PC-3 (cell line): Measurements from ENCODE around the gene VSTM2L.

Experiments
- EZH2phosphoT487 ChIP-seq: fragments of 300-600 bp; sonication (generic); IDR thresholded peaks from 2 replicates; pipeline ENCODE4 v1.6.1; 2018; ENCODE audit warnings: mild to moderate bottlenecking, antibody characterized with exemption, low read length, borderline replicate concordance
- TF ChIP-seq, protein P1 (sequence below): fragments of 300-600 bp; sonication (generic); conservative IDR thresholded peaks from 2 replicates; pipeline ENCODE4 v1.5.1; 2017; ENCODE audit warnings: antibody characterized with exemption, low read depth, mild to moderate bottlenecking, low read length

DNA sequence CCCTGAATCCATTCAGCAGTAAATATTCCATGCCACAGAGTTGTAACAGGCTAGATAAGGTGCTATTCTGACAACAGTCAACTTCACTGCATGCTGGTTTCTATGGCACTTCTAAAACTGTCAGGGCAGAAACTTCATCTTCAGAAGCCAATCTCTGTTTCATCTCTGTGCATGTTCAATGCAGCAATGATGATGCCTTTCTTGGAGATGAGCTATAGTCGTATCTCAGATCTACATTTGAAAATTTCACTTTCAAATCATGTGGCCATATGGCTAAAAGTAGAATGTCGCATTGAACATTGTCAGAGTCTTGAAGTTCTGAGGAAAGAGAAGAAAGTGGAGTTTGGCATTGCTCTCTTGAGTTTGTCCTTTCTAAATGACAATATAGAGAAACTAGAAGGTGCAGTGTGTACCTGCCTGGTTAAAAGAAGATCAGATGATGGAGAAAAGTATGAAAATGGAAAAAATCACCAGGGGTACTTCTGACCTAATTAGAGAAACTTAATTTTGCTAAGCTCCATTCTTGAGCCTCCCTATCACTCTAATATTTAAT is 49.0 kb upstream of the VSTM2L start:
- TF ChIP-seq EZH2phosphoT487, result no peak
- TF ChIP-seq, protein P1, sequence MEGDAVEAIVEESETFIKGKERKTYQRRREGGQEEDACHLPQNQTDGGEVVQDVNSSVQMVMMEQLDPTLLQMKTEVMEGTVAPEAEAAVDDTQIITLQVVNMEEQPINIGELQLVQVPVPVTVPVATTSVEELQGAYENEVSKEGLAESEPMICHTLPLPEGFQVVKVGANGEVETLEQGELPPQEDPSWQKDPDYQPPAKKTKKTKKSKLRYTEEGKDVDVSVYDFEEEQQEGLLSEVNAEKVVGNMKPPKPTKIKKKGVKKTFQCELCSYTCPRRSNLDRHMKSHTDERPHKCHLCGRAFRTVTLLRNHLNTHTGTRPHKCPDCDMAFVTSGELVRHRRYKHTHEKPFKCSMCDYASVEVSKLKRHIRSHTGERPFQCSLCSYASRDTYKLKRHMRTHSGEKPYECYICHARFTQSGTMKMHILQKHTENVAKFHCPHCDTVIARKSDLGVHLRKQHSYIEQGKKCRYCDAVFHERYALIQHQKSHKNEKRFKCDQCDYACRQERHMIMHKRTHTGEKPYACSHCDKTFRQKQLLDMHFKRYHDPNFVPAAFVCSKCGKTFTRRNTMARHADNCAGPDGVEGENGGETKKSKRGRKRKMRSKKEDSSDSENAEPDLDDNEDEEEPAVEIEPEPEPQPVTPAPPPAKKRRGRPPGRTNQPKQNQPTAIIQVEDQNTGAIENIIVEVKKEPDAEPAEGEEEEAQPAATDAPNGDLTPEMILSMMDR, result no peak
